Cardiac fibroblast (primary cell): ENCODE data around the gene MIGA1.

ENCODE experiments used
- DNase-seq, 2 donors: peaks; one replicate each; pipeline versions ENCODE4 v3.0.0 to v3.0.0-alpha.2; 2010; ENCODE audit warnings: low read depth in 2 of 2
- H3K4me3 ChIP-seq, 2 donors: replicated peaks in 1 of 2; 1 replicate in 1 of 2; 2 replicates in 1 of 2; pipeline ENCODE4 v1.5.1; 2011; ENCODE audit warnings: low read depth in 2 of 2, low read length in 2 of 2, mild to moderate bottlenecking in 2 of 2, moderate library complexity in 1 of 2
- TF ChIP-seq, protein P1 (sequence below): IDR thresholded peaks from one replicate; pipeline ENCODE4 v1.5.1; 2011; ENCODE audit warnings: low read depth, mild to moderate bottlenecking, low read length, inconsistent platforms

Gene MIGA1

DNA sequence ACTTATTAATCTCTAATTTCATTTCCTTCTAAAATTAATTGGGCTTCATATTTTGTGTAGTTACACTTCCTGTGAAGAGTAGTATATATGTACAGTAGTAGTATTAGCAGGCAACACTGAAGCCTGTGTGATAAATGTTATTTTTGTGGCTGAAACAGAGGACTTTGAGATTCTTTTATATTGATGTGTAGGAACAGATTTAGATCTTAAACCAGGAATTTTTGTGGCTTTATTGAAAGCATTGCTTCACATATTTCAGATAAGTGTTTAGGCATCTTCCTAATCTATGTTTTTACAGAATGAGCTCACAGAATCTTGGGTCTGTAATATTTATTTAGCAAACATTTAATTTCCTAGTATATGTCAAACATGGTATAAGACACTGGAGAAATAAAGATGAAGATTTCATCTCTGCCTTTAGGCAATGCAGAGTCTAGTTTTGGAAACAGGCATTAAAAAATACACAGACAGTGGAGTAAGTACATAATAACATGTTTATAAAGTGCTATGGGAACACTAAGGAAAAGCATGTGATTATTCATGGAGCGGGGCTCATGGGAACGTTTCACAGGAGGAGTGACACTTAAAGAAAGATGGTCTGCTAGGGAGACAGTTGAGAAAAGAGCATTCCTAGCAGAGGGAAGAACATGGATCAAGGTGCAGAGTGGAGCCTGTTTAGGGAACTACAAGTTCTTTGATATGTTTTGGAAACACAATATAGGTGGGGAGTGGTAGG, 52.7 kb downstream of the MIGA1 start:
- TF ChIP-seq, protein P1, sequence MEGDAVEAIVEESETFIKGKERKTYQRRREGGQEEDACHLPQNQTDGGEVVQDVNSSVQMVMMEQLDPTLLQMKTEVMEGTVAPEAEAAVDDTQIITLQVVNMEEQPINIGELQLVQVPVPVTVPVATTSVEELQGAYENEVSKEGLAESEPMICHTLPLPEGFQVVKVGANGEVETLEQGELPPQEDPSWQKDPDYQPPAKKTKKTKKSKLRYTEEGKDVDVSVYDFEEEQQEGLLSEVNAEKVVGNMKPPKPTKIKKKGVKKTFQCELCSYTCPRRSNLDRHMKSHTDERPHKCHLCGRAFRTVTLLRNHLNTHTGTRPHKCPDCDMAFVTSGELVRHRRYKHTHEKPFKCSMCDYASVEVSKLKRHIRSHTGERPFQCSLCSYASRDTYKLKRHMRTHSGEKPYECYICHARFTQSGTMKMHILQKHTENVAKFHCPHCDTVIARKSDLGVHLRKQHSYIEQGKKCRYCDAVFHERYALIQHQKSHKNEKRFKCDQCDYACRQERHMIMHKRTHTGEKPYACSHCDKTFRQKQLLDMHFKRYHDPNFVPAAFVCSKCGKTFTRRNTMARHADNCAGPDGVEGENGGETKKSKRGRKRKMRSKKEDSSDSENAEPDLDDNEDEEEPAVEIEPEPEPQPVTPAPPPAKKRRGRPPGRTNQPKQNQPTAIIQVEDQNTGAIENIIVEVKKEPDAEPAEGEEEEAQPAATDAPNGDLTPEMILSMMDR, result no peak
- H3K4me3 ChIP-seq, result no peak overlapping the region
- DNase-seq, result peak; percentile 81 to 85

DNA sequence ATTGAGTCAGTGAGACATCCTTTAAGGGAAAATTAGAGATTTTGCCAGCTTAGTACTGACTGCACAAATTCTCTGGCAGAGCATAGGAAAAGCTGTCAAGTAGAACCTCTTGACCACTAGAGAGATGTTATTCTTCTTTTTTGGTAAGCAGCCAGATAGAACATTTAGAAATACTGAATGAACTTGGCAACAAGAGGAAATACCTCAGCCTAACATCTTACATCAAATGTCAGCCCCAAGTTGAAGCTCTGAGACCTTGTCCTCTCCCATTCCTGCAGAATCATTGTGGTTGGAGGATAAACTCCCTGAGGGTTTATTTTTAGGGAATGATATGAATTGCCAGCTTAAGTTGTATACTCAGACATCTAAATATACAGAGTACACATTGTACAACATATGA, 53.5 kb downstream of the MIGA1 start:
- DNase-seq, result peak; percentile 99
- TF ChIP-seq, protein P1, result no peak
- H3K4me3 ChIP-seq, result no peak overlapping the region

DNA sequence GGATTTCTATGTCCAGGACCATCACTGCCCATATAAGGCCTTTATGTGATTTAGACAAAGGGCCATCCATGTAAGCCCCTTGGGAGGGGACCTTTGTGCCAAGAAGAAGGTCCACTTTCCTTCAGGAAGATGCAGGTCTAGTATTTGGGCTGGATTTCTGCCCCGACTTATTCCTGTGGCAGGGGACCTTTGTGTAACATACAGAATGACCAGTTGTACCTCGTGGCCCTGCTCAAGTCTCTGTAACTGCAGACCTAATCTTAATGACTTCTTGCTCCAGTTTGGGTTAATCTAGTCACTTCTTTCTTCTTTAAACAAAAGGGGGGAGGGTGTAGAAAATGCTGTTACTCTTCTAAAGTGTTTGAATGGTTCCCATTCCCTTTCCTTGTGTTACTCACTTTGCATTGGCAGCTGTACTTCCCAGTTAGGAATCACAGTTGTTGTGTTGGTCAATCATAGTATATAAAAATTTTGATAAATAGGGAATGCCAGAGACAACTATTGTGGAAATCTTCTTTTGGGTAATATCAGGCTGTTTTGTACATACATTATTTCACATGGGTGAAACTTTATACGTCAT, 54.2 kb downstream of the MIGA1 start:
- TF ChIP-seq, protein P1, result no peak
- DNase-seq, result peak in 1 of 2 donors; percentile 15
- H3K4me3 ChIP-seq, result no peak overlapping the region

DNA sequence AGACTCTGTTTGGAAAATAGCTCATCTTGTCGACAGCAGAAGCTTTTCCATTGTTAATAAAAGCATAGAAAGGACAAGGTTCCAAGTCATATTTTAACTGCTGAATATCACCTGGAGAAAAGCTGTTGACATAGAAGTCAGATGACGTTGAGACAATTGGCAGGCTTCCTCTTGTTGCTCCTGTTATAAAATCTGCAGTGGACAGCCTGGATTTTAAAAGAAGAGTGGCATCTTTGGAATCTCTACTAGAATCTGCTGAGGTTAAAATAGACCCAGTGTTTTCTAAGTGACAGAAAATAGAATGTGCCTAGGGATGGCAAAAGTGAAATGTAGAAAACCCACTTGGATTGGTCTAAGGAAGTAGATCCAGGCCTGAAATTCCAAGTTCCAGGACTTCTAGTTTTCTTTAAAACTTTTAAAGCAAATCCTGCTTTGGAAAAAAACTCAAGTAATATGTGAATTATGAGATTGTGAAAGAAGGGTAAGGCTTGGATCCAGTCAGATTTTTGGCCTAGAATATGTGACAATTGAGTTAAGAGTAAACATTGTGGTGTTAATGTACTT, 55.4 kb downstream of the MIGA1 start:
- H3K4me3 ChIP-seq, result no peak overlapping the region
- TF ChIP-seq, protein P1, result no peak
- peak; percentile 77 to 89 for DNase-seq

DNA sequence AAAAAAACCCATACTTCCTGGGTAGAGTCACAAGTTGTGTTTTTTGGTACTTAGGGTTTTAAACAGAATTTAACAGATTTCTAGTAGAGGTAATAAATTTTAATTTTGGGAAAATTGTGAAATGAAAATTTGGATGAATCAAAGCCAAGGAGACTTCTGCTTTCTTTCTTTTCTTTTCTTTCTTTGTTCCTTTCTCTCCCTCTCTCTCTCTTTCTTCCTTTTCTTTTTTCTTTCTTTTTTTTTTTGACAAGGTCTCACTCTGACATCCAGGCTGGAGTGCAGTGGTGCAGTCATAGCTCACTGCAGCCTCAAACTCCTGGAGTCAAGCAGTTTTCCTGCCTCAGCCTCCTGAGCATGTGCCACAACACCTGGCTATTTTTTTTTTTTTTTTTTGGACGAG, 62.1 kb downstream of the MIGA1 start:
- no peak for DNase-seq
- H3K4me3 ChIP-seq, result no peak overlapping the region
- TF ChIP-seq, protein P1, result no peak

DNA sequence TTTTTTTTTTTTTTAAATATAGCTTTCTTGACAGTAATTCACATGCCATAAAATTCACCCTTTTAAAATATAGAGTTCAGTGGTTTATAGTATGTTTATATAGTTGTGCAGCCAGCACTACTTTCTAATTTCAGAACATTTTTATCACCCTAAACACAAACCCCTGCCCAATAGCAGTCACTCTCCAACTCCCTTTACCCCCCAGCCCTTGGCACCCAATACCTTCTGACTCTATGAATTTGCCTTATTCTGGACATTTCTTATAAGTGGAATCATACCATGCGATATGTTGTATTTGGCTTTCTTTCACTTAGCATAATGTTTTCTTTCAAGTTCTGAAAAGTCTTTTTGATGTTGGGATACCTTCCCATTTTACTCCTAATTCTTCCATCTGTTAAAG, 66.5 kb downstream of the MIGA1 start:
- H3K4me3 ChIP-seq, result no peak overlapping the region
- TF ChIP-seq, protein P1, result no peak
- no peak for DNase-seq
